ENCODE results near the gene UBE2R2. TPM values are rescaled to one million over a fixed set of nuclear protein-coding genes. Genes with fewer than 3 reads are reported as not detected.

Gene UBE2R2
- total and polyA plus RNA-seq, 2 donors (not counting 3 experiments of a cell fraction or from before 2014, with no cell fraction given) = 23.9 to 54.3 TPM

GRCh38 chr9:33934188-33934878, 117.4 kb downstream of the UBE2R2 start:
- ChIA-PET POLR2A (no interaction called here), CTCF (interaction anchor here (3.5 kb wide), 1 partner anchor 9 kb away, joined by 18 read pairs; no protein-coding TSS in a partner anchor)
- DNase-seq (ENCODE audit: low read depth, low spot score) = no peak
- Histone ChIP-seq H3K9me3 (replicated peaks; ENCODE audit: control insufficient read depth, insufficient read depth, low read length) (no peaks in the 10 kb centered on the region), H2AFZ (ENCODE audit: low read depth, low read length) (no peak overlapping the region), H3K9me1 (replicated peaks; ENCODE audit: control insufficient read depth, extremely low read depth, insufficient read depth, low read length) (no peaks in the 10 kb centered on the region), H3K36me3 (ENCODE audit: control insufficient read depth in 2 of 2, extremely low read depth in 1 of 2, insufficient read depth in 2 of 2, low read length in 2 of 2) (peaks cover 25 to 39% of the 10 kb centered on the region in 2 experiments), H3K9ac (replicated peaks; ENCODE audit: extremely low read depth, insufficient read depth, low read length) (no peak overlapping the region), H3K27ac (ENCODE audit: insufficient read depth, low read depth, low read length) (no peak overlapping the region), H3K4me1 (ENCODE audit: control insufficient read depth, extremely low read depth, insufficient read depth, low read length) (no peaks in the 10 kb centered on the region), H3K79me2 (ENCODE audit: control insufficient read depth, insufficient read depth, low read length) (peaks cover 5% of the 10 kb centered on the region), H4K20me1 (replicated peaks; ENCODE audit: control insufficient read depth, extremely low read depth, insufficient read depth, low read length) (no peaks in the 10 kb centered on the region), H3K4me3 (replicated peaks in 1 of 3; ENCODE audit: insufficient read depth in 1 of 3, low read depth in 1 of 3, low read length in 3 of 3) (no peak overlapping the region), H3K27me3 (ENCODE audit: control insufficient read depth in 2 of 2, insufficient read depth in 2 of 2, low read length in 2 of 2) (no peaks in the 10 kb centered on the region), H3K4me2 (ENCODE audit: insufficient read depth, low read length) (no peak overlapping the region)
- no peak for TF ChIP-seq MAX (IDR thresholded peaks at IDR 0.05; ENCODE audit: insufficient read depth, insufficient read length)
- TF ChIP-seq JUN (IDR thresholded peaks at IDR 0.05; ENCODE audit: borderline replicate concordance, insufficient read depth, insufficient read length, low read depth) = no peak
- no peak for TF ChIP-seq GATA2 (IDR thresholded peaks at IDR 0.05; ENCODE audit: insufficient read depth, insufficient read length, low read depth, low read length)
- TF ChIP-seq EZH2 (IDR thresholded peaks at IDR 0.05; ENCODE audit: borderline replicate concordance, low read depth, low read length, severe bottlenecking) = no peak
- TF ChIP-seq MYC (IDR thresholded peaks at IDR 0.05; ENCODE audit: low read depth, low read length) = no peak
- TF ChIP-seq CTCF (IDR thresholded peaks at IDR 0.05; ENCODE audit: extremely low read depth in 1 of 2, insufficient read depth in 1 of 2, low read depth in 1 of 2, low read length in 2 of 2) = no peak
- TF ChIP-seq POLR2AphosphoS5 (IDR thresholded peaks at IDR 0.05; ENCODE audit: insufficient read depth, low read depth, low read length) = no peak
- TF ChIP-seq POLR2A (IDR thresholded peaks at IDR 0.05; ENCODE audit: low read depth, low read length) = no peak
- no peak for TF ChIP-seq FOS (IDR thresholded peaks at IDR 0.05; ENCODE audit: borderline replicate concordance, insufficient read depth, low read length)
- no peak for FAIRE-seq
- no TSS peak for BruUV-seq (replicated peaks)
- intact Hi-C loops (cut with micrococcal nuclease) (no loop called here), dilution Hi-C loops (cut with MboI; ENCODE audit: extremely low pct_ligation_motif_present, low sequenced_read_pairs) (no loop called here)
